Measurements from ENCODE around the gene SPDEF.

DNA sequence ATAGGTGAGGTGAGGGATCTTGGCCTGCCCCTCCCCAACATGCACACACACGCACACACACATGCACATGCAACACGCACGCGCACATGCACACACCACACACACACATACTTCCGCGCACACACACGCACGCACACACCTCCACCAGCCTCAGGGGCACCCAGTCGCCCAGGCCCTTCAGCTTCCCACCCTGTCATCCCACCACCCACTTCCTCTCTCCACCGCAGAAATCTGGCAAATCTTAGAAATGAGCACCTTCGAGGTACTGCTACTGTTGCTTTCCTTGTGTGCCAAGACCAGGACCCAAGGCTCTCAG is 1.2 kb downstream of the SPDEF start:
- TF ChIP-seq, protein P1, sequence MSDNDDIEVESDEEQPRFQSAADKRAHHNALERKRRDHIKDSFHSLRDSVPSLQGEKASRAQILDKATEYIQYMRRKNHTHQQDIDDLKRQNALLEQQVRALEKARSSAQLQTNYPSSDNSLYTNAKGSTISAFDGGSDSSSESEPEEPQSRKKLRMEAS (IDR thresholded peaks at IDR 0.05) = no peak
- TF ChIP-seq, protein P2, sequence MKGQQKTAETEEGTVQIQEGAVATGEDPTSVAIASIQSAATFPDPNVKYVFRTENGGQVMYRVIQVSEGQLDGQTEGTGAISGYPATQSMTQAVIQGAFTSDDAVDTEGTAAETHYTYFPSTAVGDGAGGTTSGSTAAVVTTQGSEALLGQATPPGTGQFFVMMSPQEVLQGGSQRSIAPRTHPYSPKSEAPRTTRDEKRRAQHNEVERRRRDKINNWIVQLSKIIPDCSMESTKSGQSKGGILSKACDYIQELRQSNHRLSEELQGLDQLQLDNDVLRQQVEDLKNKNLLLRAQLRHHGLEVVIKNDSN (IDR thresholded peaks at IDR 0.05) = no peak
- TF ChIP-seq ZBTB7A (IDR thresholded peaks at IDR 0.05; ENCODE audit: low read depth) (no peak), EP300 (IDR thresholded peaks at IDR 0.05; ENCODE audit: borderline replicate concordance) (no peak), TCF12 (IDR thresholded peaks at IDR 0.05; ENCODE audit: low read depth) (no peak), RAD21 (IDR thresholded peaks at IDR 0.05; ENCODE audit: low read depth) (no peak), EGR1 (IDR thresholded peaks at IDR 0.05) (no peak), TAF1 (IDR thresholded peaks at IDR 0.05; ENCODE audit: low read depth) (no peak), FOXM1 (IDR thresholded peaks at IDR 0.05; ENCODE audit: borderline replicate concordance, low read depth) (no peak), CREB1 (IDR thresholded peaks at IDR 0.05; ENCODE audit: low read depth) (no peak), CEBPB (IDR thresholded peaks at IDR 0.05) (no peak), NFIC (IDR thresholded peaks at IDR 0.05) (no peak), YY1 (IDR thresholded peaks at IDR 0.05; ENCODE audit: low read depth) (no peak)
- TF ChIP-seq, protein P3, sequence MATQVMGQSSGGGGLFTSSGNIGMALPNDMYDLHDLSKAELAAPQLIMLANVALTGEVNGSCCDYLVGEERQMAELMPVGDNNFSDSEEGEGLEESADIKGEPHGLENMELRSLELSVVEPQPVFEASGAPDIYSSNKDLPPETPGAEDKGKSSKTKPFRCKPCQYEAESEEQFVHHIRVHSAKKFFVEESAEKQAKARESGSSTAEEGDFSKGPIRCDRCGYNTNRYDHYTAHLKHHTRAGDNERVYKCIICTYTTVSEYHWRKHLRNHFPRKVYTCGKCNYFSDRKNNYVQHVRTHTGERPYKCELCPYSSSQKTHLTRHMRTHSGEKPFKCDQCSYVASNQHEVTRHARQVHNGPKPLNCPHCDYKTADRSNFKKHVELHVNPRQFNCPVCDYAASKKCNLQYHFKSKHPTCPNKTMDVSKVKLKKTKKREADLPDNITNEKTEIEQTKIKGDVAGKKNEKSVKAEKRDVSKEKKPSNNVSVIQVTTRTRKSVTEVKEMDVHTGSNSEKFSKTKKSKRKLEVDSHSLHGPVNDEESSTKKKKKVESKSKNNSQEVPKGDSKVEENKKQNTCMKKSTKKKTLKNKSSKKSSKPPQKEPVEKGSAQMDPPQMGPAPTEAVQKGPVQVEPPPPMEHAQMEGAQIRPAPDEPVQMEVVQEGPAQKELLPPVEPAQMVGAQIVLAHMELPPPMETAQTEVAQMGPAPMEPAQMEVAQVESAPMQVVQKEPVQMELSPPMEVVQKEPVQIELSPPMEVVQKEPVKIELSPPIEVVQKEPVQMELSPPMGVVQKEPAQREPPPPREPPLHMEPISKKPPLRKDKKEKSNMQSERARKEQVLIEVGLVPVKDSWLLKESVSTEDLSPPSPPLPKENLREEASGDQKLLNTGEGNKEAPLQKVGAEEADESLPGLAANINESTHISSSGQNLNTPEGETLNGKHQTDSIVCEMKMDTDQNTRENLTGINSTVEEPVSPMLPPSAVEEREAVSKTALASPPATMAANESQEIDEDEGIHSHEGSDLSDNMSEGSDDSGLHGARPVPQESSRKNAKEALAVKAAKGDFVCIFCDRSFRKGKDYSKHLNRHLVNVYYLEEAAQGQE (IDR thresholded peaks at IDR 0.05; ENCODE audit: low read depth) = no peak
